HG03460 (cell line): Measurements from ENCODE around the gene LRP1.

Experiments
- ATAC-seq: cut with Tn5 transposase; IDR thresholded peaks from one replicate; pipeline ENCODE4 v1.9.1; 2021; ENCODE audit not compliant: unreplicated experiment

Gene LRP1

GRCh38 chr12:57233357-57234232 is 105.3 kb downstream of the LRP1 start:
- ATAC-seq = no peak

GRCh38 chr12:57234233-57234570 is 105.9 kb downstream of the LRP1 start:
- no peak for ATAC-seq

- no peak for ATAC-seq
Measured at GRCh38 chr12:57234571-57235016, 106.3 kb downstream of the LRP1 start.

GRCh38 chr12:57235017-57235727 is 106.9 kb downstream of the LRP1 start:
- ATAC-seq = no peak

- no peak for ATAC-seq
Measured at GRCh38 chr12:57235728-57236131, 107.4 kb downstream of the LRP1 start.

GRCh38 chr12:57236201-57236924 is 108.1 kb downstream of the LRP1 start:
- no peak for ATAC-seq

- no peak for ATAC-seq
Measured at GRCh38 chr12:57236925-57237595, 108.8 kb downstream of the LRP1 start.

- ATAC-seq = no peak
Measured at GRCh38 chr12:57237596-57237931, 109.3 kb downstream of the LRP1 start.

GRCh38 chr12:57237932-57238853 is 109.9 kb downstream of the LRP1 start:
- ATAC-seq = no peak

GRCh38 chr12:57238854-57239554 is 110.7 kb downstream of the LRP1 start:
- ATAC-seq = peak; percentile 43

GRCh38 chr12:57239587-57240065 is 111.3 kb downstream of the LRP1 start:
- ATAC-seq = no peak

- ATAC-seq = no peak
Measured at GRCh38 chr12:57240066-57240921, 112.0 kb downstream of the LRP1 start.

- no peak for ATAC-seq
Measured at GRCh38 chr12:57240926-57241401, 112.7 kb downstream of the LRP1 start.

GRCh38 chr12:57241402-57242310 is 113.4 kb downstream of the LRP1 start:
- no peak for ATAC-seq

GRCh38 chr12:57242329-57242690 is 114.0 kb downstream of the LRP1 start:
- no peak for ATAC-seq

GRCh38 chr12:57242691-57243454 is 114.6 kb downstream of the LRP1 start:
- ATAC-seq = peak; percentile 40
